Keratinocyte (primary cell): ENCODE measurements around the gene SIAH2. TPM values are rescaled to one million over a fixed set of nuclear protein-coding genes. Genes with fewer than 3 reads are reported as not detected.

Source experiments
- DNase-seq: peaks from one replicate; pipeline ENCODE4 v3.0.0-alpha.2; 2011; ENCODE audit warnings: low read depth, missing footprints, low spot score
- FAIRE-seq: peaks from 2 replicates; lab custom pipeline; 2011; peaks lifted over from hg19 to GRCh38; lab: Jason Lieb, UNC
- H2AFZ ChIP-seq: 2 replicates; pipeline ENCODE4 v1.6.0; 2012; ENCODE audit warnings: low read length, control low read depth, inconsistent platforms; ENCODE audit not compliant: control insufficient read depth
- H3K27ac ChIP-seq: 2 replicates; pipeline ENCODE4 v1.5.1; 2011; ENCODE audit warnings: low read length; ENCODE audit not compliant: control insufficient read depth, insufficient read depth
- H3K27me3 ChIP-seq: 3 replicates; pipeline ENCODE4 v1.6.0; 2011; ENCODE audit warnings: low read length; ENCODE audit not compliant: control insufficient read depth, insufficient read depth; ENCODE audit errors: extremely low read depth
- H3K36me3 ChIP-seq, 2 experiments: 2 replicates in 1 of 2; 3 replicates in 1 of 2; pipeline ENCODE4 v1.5.1; 2011; ENCODE audit warnings: low read length in 2 of 2, mild to moderate bottlenecking in 1 of 2; ENCODE audit not compliant: control insufficient read depth in 2 of 2, insufficient read depth in 2 of 2; ENCODE audit errors: extremely low read depth in 1 of 2
- H3K4me1 ChIP-seq: 3 replicates; pipeline ENCODE4 v1.5.1; 2011; ENCODE audit warnings: low read length; ENCODE audit not compliant: control insufficient read depth, insufficient read depth; ENCODE audit errors: extremely low read depth
- H3K4me2 ChIP-seq: 3 replicates; pipeline ENCODE4 v1.6.0; 2011; ENCODE audit warnings: low read depth, low read length; ENCODE audit not compliant: control insufficient read depth, insufficient read depth; ENCODE audit errors: extremely low read depth
- H3K4me3 ChIP-seq, 3 experiments: fragments of 200-600 bp in 1 of 3; sonication (generic) in 1 of 3; 2 replicates in 2 of 3; 3 replicates in 1 of 3; pipeline ENCODE4 v1.5.1; 2011 to 2016; ENCODE audit warnings: low read length in 3 of 3, mild to moderate bottlenecking in 3 of 3, control low read depth in 2 of 3, inconsistent platforms in 1 of 3, low read depth in 1 of 3, mixed read lengths in 1 of 3, mixed run types in 1 of 3, moderate library complexity in 1 of 3; ENCODE audit not compliant: control insufficient read depth in 2 of 3, insufficient read depth in 2 of 3; ENCODE audit errors: extremely low read depth in 1 of 3
- H3K79me2 ChIP-seq: 2 replicates; pipeline ENCODE4 v1.6.0; 2012; ENCODE audit warnings: low read length; ENCODE audit not compliant: control insufficient read depth, insufficient read depth
- H3K9ac ChIP-seq: 3 replicates; pipeline ENCODE4 v1.6.0; 2011; ENCODE audit warnings: low read length; ENCODE audit not compliant: control insufficient read depth, insufficient read depth; ENCODE audit errors: extremely low read depth
- H3K9me1 ChIP-seq: 3 replicates; pipeline ENCODE4 v1.6.0; 2011; ENCODE audit warnings: low read length; ENCODE audit not compliant: control insufficient read depth, insufficient read depth; ENCODE audit errors: extremely low read depth
- H3K9me3 ChIP-seq: 2 replicates; pipeline ENCODE4 v1.5.1; 2012; ENCODE audit warnings: low read depth, low read length; ENCODE audit not compliant: control insufficient read depth
- H4K20me1 ChIP-seq: 3 replicates; pipeline ENCODE4 v1.6.0; 2011; ENCODE audit warnings: low read length; ENCODE audit not compliant: control insufficient read depth, insufficient read depth; ENCODE audit errors: extremely low read depth
- CTCF ChIP-seq, 3 experiments: IDR thresholded peaks in 1 of 3; conservative IDR thresholded peaks in 1 of 3; optimal IDR thresholded peaks in 1 of 3; 2 replicates in 2 of 3; 3 replicates in 1 of 3; pipeline versions ENCODE3 to v1.5.1; 2011; ENCODE audit warnings: low read length in 3 of 3, mild to moderate bottlenecking in 3 of 3, moderate library complexity in 2 of 3, control low read depth in 1 of 3, inconsistent platforms in 1 of 3; ENCODE audit not compliant: insufficient read depth in 2 of 3; ENCODE audit errors: extremely low read depth in 1 of 3
- EZH2 ChIP-seq: IDR thresholded peaks from one replicate; pipeline ENCODE4 v1.6.1; 2012; ENCODE audit warnings: inconsistent platforms, mild to moderate bottlenecking, low read length, moderate library complexity
- dilution Hi-C: fragments of 300-500 bp; cut with MboI; formaldehyde crosslinking; loops from one replicate; pipeline ENCODE4 v1.7.0; 2020; ENCODE audit warnings: low sequenced_read_pairs; ENCODE audit not compliant: extremely low pct_ligation_motif_present
- polyA plus RNA-seq, 5 experiments: library from polyadenylated mRNA; depleted of rRNA in 3 of 5; stranded (reverse) in 3 of 5; stranded (forward) in 1 of 5; unstranded in 1 of 5; fragments of >200 nt; gene quantifications; 1 replicate in 1 of 5; 2 replicates in 3 of 5; 3 replicates in 1 of 5; pipeline versions ENCODE4 v1.2.1 to v1.2.3, GENCODE V29; 2011 to 2012; ENCODE audit warnings: missing spikeins in 2 of 5, low read depth in 1 of 5, low replicate concordance in 1 of 5

Gene SIAH2
- polyA plus RNA-seq, 1 donor (not counting 4 experiments of a cell fraction or from before 2014, with no cell fraction given): 44.8 TPM

- TF ChIP-seq EZH2 (no peak), CTCF (optimal IDR thresholded peaks at IDR 0.05 in 1 of 3, IDR thresholded peaks at IDR 0.05 in 1 of 3, conservative IDR thresholded peaks at IDR 0.05 in 1 of 3; ENCODE audit: extremely low read depth in 1 of 3, insufficient read depth in 2 of 3, low read length in 3 of 3) (no peak)
- H3K27ac ChIP-seq: no peak overlapping the region
- DNase-seq: no peak
- H3K9me1 ChIP-seq: no peaks in the 10 kb centered on the region
- FAIRE-seq: no peak
- no peak overlapping the region for H3K9ac ChIP-seq
- H2AFZ ChIP-seq: no peak overlapping the region
- dilution Hi-C loops: no loop called here
- no peaks in the 10 kb centered on the region for H3K9me3 ChIP-seq
- H3K4me1 ChIP-seq: peaks cover 5% of the 10 kb centered on the region
- no peak overlapping the region for H3K4me2 ChIP-seq
- H3K27me3 ChIP-seq: no peaks in the 10 kb centered on the region
- no peaks in the 10 kb centered on the region for H3K36me3 ChIP-seq
- H3K79me2 ChIP-seq: no peaks in the 10 kb centered on the region
- no peaks in the 10 kb centered on the region for H4K20me1 ChIP-seq
- no peak overlapping the region for H3K4me3 ChIP-seq
These were observed 15.9 kb upstream of the SIAH2 start for GRCh38 chr3:150778793-150779401.

- no peak for FAIRE-seq
- dilution Hi-C loops: no loop called here
- H3K9me1 ChIP-seq: no peaks in the 10 kb centered on the region
- H3K4me2 ChIP-seq: no peak overlapping the region
- no peaks in the 10 kb centered on the region for H4K20me1 ChIP-seq
- H2AFZ ChIP-seq: no peak overlapping the region
- peaks cover 4% of the 10 kb centered on the region for H3K4me1 ChIP-seq
- H3K9me3 ChIP-seq: no peaks in the 10 kb centered on the region
- no peak for DNase-seq
- no peaks in the 10 kb centered on the region for H3K27me3 ChIP-seq
- H3K79me2 ChIP-seq: no peaks in the 10 kb centered on the region
- no peak overlapping the region for H3K9ac ChIP-seq
- no peak overlapping the region for H3K27ac ChIP-seq
- no peak for TF ChIP-seq EZH2
- no peak for TF ChIP-seq CTCF (optimal IDR thresholded peaks at IDR 0.05 in 1 of 3, IDR thresholded peaks at IDR 0.05 in 1 of 3, conservative IDR thresholded peaks at IDR 0.05 in 1 of 3; ENCODE audit: extremely low read depth in 1 of 3, insufficient read depth in 2 of 3, low read length in 3 of 3)
- no peak overlapping the region for H3K4me3 ChIP-seq
- H3K36me3 ChIP-seq: no peaks in the 10 kb centered on the region
These were observed 12.1 kb upstream of the SIAH2 start for GRCh38 chr3:150775001-150775599.
